HEK293 (cell line): ENCODE measurements around the gene TPMT.

Experiments
- CTCF ChIA-PET: fragments of 350-600 bp; formaldehyde crosslinking; extraction: SDS; loops from one replicate; lab custom pipeline; 2021; ENCODE audit warnings: antibody characterized with exemption; lab: Yijun Ruan, JAX
- POLR2A ChIA-PET: fragments of 300-600 bp; formaldehyde crosslinking; extraction: SDS; loops from one replicate; lab custom pipeline; 2020; ENCODE audit warnings: antibody characterized with exemption, inconsistent platforms; lab: Yijun Ruan, JAX
- H3K27ac ChIP-seq: fragments of 200-500 bp; sonication (Bioruptor generic); 2 replicates; pipeline ENCODE4 v1.5.1; 2014; ENCODE audit warnings: low read depth, low read length, control low read depth, inconsistent platforms; ENCODE audit errors: extremely low read depth
- H3K36me3 ChIP-seq, 2 experiments: fragments of 200-500 bp in 1 of 2; sonication (Bioruptor generic) in 1 of 2; 1 replicate in 1 of 2; 2 replicates in 1 of 2; pipeline ENCODE4 v1.5.1; 2014 to 2017; ENCODE audit warnings: inconsistent platforms in 2 of 2, low read length in 2 of 2; ENCODE audit not compliant: control insufficient read depth in 2 of 2, insufficient read depth in 1 of 2
- H3K4me1 ChIP-seq: fragments of 200-500 bp; sonication (Bioruptor generic); 2 replicates; pipeline ENCODE4 v1.5.1; 2014; ENCODE audit warnings: mild to moderate bottlenecking, low read length, inconsistent platforms; ENCODE audit not compliant: control insufficient read depth, insufficient read depth
- H3K4me3 ChIP-seq: 2 replicates; pipeline ENCODE4 v1.5.1; 2011; ENCODE audit warnings: low read depth, mild to moderate bottlenecking, control low read depth, low read length, moderate library complexity
- H3K9me3 ChIP-seq: fragments of 200-500 bp; sonication (Bioruptor generic); 2 replicates; pipeline ENCODE4 v1.5.1; 2014; ENCODE audit warnings: low read depth, low read length, inconsistent platforms; ENCODE audit not compliant: control insufficient read depth, insufficient read depth
- GLI4 ChIP-seq: fragments of 450-650 bp; formaldehyde crosslinking; IDR thresholded peaks from 2 replicates; pipeline ENCODE4 v1.5.1; 2016; ENCODE audit warnings: missing biosample characterization, missing genetic modification characterization
- SETDB1 ChIP-seq: IDR thresholded peaks from one replicate; pipeline ENCODE4 v1.6.1; 2017; ENCODE audit warnings: mild to moderate bottlenecking, low read length, moderate library complexity, mixed read lengths; ENCODE audit not compliant: insufficient read length
- ZBTB44 ChIP-seq: fragments of 450-650 bp; IDR thresholded peaks from 2 replicates; pipeline ENCODE4 v1.5.1; 2018; ENCODE audit warnings: missing biosample characterization, mild to moderate bottlenecking, missing genetic modification characterization
- ZIC2 ChIP-seq: fragments of 450-650 bp; formaldehyde crosslinking; IDR thresholded peaks from 2 replicates; pipeline ENCODE4 v1.5.1; 2016; ENCODE audit warnings: missing biosample characterization, missing genetic modification characterization
- ZNF239 ChIP-seq: fragments of 450-650 bp; formaldehyde crosslinking; IDR thresholded peaks from 2 replicates; pipeline ENCODE4 v1.5.1; 2016; ENCODE audit warnings: missing biosample characterization, missing genetic modification characterization
- ZNF274 ChIP-seq, 2 experiments: fragments of 200-500 bp in 1 of 2; fragments of 450-650 bp in 1 of 2; sonication (Bioruptor generic) in 1 of 2; formaldehyde crosslinking in 1 of 2; IDR thresholded peaks; 2 replicates each; pipeline versions ENCODE4 v1.5.1 to v1.6.1; 2014 to 2016; ENCODE audit warnings: borderline replicate concordance in 1 of 2, inconsistent platforms in 1 of 2, low read length in 1 of 2, missing biosample characterization in 1 of 2, missing genetic modification characterization in 1 of 2
- ZNF677 ChIP-seq: fragments of 450-650 bp; IDR thresholded peaks from 2 replicates; pipeline ENCODE4 v1.5.0; 2018; ENCODE audit warnings: missing biosample characterization, mild to moderate bottlenecking, missing genetic modification characterization, moderate library complexity
- ZNF701 ChIP-seq: fragments of 450-650 bp; formaldehyde crosslinking; IDR thresholded peaks from 2 replicates; pipeline ENCODE4 v1.5.1; 2016; ENCODE audit warnings: missing biosample characterization, missing genetic modification characterization
- TF ChIP-seq, protein P1 (sequence below): fragments of 450-650 bp; formaldehyde crosslinking; IDR thresholded peaks from 2 replicates; pipeline ENCODE4 v1.5.1; 2017; ENCODE audit warnings: missing biosample characterization, missing genetic modification characterization

The TPMT gene

DNA sequence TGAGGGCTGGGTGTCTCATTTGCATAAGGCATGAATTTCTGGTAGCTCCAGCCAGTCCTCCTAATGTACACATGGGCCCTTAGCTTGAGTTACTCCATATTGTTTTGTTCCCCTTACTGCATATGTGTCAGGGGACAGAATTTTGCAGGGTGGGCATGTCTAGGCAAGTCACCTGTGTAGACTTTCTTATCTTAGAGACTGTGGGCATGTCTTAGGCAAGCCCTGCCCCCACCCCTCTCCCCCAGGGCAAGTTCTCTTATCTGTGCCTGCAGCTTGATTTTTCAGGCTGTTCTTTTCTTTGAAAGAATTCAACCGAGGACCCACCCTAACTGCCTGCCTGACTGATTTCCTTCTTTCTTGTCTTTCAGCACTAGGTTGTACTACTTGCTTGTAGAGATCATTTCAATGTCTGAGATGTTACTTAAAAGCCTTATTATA lies 64.5 kb downstream of the TPMT start:
- Histone ChIP-seq H3K4me1 (no peaks in the 10 kb centered on the region), H3K36me3 (no peaks in the 10 kb centered on the region), H3K4me3 (no peak overlapping the region), H3K9me3 (no peaks in the 10 kb centered on the region), H3K27ac (no peak overlapping the region)
- ChIA-PET POLR2A (no interaction called here), CTCF (interaction anchor here (1.0 to 2.1 kb wide), 2 partner anchors 32 to 33 kb away, joined by 3 to 10 read pairs; partner anchors contain the start of gene NHLRC1)
- TF ChIP-seq SETDB1, result peak; percentile 80
- no peak for TF ChIP-seq ZNF701
- peak; percentile 85 for TF ChIP-seq ZNF677 (tag by site-specific recombination)

DNA sequence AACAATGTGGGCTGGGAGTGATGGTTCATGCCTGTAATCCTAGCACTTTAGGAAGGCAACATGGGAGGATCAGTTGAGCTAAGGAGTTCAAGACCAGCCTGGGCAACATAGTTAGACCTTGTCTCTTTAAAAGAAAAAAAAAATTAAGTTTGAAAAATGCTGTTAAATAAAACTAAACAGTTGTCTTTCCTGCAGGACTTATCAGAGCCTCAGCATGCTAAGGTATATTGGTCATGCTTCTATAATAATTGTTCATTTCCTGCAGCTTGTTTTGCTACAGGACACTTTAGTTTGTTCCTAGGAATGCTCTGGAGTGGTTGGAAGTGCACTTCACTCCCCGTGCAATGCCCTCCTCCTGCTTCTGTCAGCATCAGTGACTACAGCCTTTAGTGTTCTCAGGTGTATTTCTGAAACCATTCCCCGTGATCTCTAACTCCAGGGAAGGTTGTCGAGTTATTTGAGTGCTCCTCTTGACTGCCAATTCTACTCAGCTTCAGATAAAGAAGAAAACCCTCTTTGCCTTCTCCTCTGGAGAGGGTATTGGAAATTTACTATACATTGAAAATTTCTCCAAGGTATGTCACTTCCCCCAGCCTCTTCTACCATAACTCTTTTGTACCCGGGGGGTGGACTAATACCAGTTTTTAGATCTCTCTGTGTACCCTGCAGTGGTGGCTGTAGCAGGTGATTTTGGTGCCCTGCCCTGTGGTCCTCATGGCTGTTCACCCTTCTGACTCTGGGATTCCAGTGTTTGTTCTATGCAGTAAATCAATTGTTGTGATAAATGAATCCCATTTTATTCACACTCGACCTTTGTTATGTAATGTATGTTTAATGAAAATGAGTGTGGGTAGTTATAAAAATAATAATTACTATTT lies 66.2 kb downstream of the TPMT start:
- ChIA-PET CTCF (interaction anchor here (0.5 to 2.1 kb wide), 3 partner anchors 9 to 34 kb away, joined by 3 to 10 read pairs (median 3); partner anchors contain the start of gene NHLRC1), POLR2A (no interaction called here)
- H3K9me3 ChIP-seq, result no peaks in the 10 kb centered on the region
- H3K27ac ChIP-seq, result no peak overlapping the region
- H3K4me1 ChIP-seq, result no peaks in the 10 kb centered on the region
- H3K36me3 ChIP-seq, result no peaks in the 10 kb centered on the region
- no peak for TF ChIP-seq ZNF274 (IDR thresholded peaks at IDR 0.05; ENCODE audit: low read length)
- no peak for TF ChIP-seq ZNF274 (tag by site-specific recombination; IDR thresholded peaks at IDR 0.05; ENCODE audit: borderline replicate concordance)
- TF ChIP-seq ZNF239 (tag by site-specific recombination), result peak; percentile 87
- no peak overlapping the region for H3K4me3 ChIP-seq

- no peaks in the 10 kb centered on the region for H3K36me3 ChIP-seq
- no peak overlapping the region for H3K27ac ChIP-seq
- H3K9me3 ChIP-seq, result no peaks in the 10 kb centered on the region
- POLR2A ChIA-PET, result no interaction called here
- H3K4me3 ChIP-seq, result no peak overlapping the region
- TF ChIP-seq ZNF701 (no peak), ZIC2 (tag by site-specific recombination) (peak; percentile 64)
- TF ChIP-seq, all 188 proteins: peak for 1
- CTCF ChIA-PET, result interaction anchor here (0.6 kb wide), 1 partner anchor 214 kb away, joined by 3 read pairs; no protein-coding TSS in a partner anchor
- no peaks in the 10 kb centered on the region for H3K4me1 ChIP-seq
Observed at GRCh38 chr6:18087396-18088165, 67.3 kb downstream of the TPMT start.

- H3K36me3 ChIP-seq, result no peaks in the 10 kb centered on the region
- no peaks in the 10 kb centered on the region for H3K4me1 ChIP-seq
- POLR2A ChIA-PET, result no interaction called here
- CTCF ChIA-PET, result no interaction called here
- no peaks in the 10 kb centered on the region for H3K9me3 ChIP-seq
- no peak overlapping the region for H3K27ac ChIP-seq
- H3K4me3 ChIP-seq, result no peak overlapping the region
- TF ChIP-seq GLI4 (tag by site-specific recombination) (no peak), ZBTB44 (tag by site-specific recombination) (no peak)
- TF ChIP-seq, protein P1, sequence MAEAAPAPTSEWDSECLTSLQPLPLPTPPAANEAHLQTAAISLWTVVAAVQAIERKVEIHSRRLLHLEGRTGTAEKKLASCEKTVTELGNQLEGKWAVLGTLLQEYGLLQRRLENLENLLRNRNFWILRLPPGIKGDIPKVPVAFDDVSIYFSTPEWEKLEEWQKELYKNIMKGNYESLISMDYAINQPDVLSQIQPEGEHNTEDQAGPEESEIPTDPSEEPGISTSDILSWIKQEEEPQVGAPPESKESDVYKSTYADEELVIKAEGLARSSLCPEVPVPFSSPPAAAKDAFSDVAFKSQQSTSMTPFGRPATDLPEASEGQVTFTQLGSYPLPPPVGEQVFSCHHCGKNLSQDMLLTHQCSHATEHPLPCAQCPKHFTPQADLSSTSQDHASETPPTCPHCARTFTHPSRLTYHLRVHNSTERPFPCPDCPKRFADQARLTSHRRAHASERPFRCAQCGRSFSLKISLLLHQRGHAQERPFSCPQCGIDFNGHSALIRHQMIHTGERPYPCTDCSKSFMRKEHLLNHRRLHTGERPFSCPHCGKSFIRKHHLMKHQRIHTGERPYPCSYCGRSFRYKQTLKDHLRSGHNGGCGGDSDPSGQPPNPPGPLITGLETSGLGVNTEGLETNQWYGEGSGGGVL (tag by site-specific recombination), result no peak
Observed at GRCh38 chr6:18081025-18081668, 73.7 kb downstream of the TPMT start.
